BJ (cell line): ENCODE data around the gene PCBP2. TPM values are rescaled to one million over a fixed set of nuclear protein-coding genes. Genes with fewer than 3 reads are reported as not detected.

Experiments
- CTCF ChIA-PET: fragments of 350-600 bp; formaldehyde crosslinking; extraction: SDS; loops from one replicate; lab custom pipeline; 2021; ENCODE audit warnings: antibody characterized with exemption, inconsistent platforms; lab: Yijun Ruan, JAX
- POLR2A ChIA-PET: fragments of 300-600 bp; sonication (Branson Sonifier 250); formaldehyde crosslinking; extraction: SDS; loops from one replicate; lab custom pipeline; 2021; ENCODE audit warnings: antibody characterized with exemption; lab: Charles Lee
- DNase-seq: peaks from one replicate; pipeline ENCODE4 v3.0.0-alpha.2; 2011; ENCODE audit warnings: low read depth
- H3K27me3 ChIP-seq: 2 replicates; pipeline ENCODE4 v1.6.0; 2011; ENCODE audit warnings: low read length; ENCODE audit not compliant: control insufficient read depth, insufficient read depth
- H3K36me3 ChIP-seq: 2 replicates; pipeline ENCODE4 v1.5.1; 2011; ENCODE audit warnings: low read length; ENCODE audit not compliant: control insufficient read depth, insufficient read depth
- H3K4me3 ChIP-seq: 2 replicates; pipeline ENCODE4 v1.5.1; 2011; ENCODE audit warnings: low read depth, mild to moderate bottlenecking, control low read depth, low read length
- polyA plus RNA-seq: library from polyadenylated mRNA; depleted of rRNA; stranded (reverse); fragments of >200 nt; gene quantifications from 2 replicates; pipeline ENCODE4 v1.2.3, GENCODE V29; 2011
- TF ChIP-seq, protein P1 (sequence below): IDR thresholded peaks from 2 replicates; pipeline ENCODE4 v1.5.1; 2011; ENCODE audit warnings: low read depth, mild to moderate bottlenecking, control low read depth, inconsistent platforms, low read length, moderate library complexity; ENCODE audit not compliant: insufficient read depth

The PCBP2 gene
- polyA plus RNA-seq, 1 experiment, result 268 TPM

DNA sequence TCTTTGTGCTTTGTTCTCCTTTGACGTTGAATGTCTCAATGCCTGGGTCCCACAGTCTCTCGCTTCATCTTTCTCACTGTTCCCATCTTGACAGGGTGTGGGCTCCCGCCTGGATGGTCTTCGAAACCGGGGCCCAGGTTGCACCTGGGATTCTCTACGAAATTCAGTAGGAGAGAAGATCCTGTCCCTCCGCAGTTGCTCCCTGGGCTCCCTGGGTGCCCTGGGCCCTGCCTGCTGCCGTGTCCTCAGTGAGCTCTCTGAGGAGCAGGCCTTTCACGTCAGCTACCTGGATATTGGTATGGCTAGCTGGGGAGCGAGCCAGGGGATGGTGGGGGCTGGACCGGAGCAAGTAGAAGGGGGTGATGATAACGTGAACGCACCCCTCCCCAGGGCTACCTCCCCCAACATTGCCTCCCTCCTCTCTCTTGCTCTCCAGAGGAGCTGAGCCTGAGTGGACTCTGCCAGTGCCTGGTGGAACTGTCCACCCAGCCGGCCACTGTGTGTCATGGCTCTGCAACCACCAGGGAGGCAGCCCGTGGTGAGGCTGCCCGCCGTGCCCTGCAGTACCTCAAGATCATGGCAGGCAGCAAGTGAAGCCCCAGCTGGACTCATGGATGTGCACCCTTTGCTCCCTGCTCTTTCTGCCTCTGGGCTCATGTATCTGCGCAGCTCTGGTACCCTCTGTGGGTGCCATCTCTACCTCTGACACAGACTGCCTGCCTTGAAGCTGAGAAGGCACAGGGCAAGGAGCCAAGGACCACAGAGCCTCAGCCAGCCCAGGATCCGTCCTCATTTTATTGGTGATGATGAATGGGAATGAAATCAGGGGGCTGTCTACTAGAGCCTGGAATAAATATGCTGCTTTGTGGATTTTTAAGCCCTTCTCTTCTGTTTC lies 53.9 kb downstream of the PCBP2 start:
- ChIA-PET POLR2A (interaction anchor here (0.6 kb wide), 1 partner anchor 53 kb away, joined by 6 read pairs; no protein-coding TSS in a partner anchor), CTCF (interaction anchor here (0.6 to 2.7 kb wide), 6 partner anchors 29 to 184 kb away, joined by 3 to 10 read pairs (median 4); partner anchors contain the start of gene AAAS)
- H3K4me3 ChIP-seq, result no peak overlapping the region
- no peak for DNase-seq
- peaks cover 11% of the 10 kb centered on the region for H3K36me3 ChIP-seq
- no peaks in the 10 kb centered on the region for H3K27me3 ChIP-seq
- TF ChIP-seq, protein P1, sequence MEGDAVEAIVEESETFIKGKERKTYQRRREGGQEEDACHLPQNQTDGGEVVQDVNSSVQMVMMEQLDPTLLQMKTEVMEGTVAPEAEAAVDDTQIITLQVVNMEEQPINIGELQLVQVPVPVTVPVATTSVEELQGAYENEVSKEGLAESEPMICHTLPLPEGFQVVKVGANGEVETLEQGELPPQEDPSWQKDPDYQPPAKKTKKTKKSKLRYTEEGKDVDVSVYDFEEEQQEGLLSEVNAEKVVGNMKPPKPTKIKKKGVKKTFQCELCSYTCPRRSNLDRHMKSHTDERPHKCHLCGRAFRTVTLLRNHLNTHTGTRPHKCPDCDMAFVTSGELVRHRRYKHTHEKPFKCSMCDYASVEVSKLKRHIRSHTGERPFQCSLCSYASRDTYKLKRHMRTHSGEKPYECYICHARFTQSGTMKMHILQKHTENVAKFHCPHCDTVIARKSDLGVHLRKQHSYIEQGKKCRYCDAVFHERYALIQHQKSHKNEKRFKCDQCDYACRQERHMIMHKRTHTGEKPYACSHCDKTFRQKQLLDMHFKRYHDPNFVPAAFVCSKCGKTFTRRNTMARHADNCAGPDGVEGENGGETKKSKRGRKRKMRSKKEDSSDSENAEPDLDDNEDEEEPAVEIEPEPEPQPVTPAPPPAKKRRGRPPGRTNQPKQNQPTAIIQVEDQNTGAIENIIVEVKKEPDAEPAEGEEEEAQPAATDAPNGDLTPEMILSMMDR, result no peak

DNA sequence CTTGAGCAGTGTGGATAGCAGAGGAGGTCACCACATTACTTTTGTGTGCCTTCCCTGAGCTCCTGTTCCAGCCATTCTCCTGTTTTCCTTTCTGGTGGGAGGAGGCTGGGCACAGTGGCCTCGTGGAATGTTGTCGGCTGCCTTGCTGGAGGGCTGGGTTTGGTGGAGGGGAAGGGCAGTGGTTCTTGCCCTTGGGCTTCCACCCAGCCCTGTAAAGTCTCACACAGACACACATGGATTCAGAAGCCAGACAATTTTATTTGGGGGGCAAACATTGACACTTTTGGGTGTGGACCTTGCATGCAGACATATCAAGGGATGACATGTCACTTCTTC lies 54.5 kb downstream of the PCBP2 start:
- no peaks in the 10 kb centered on the region for H3K27me3 ChIP-seq
- H3K4me3 ChIP-seq, result no peak overlapping the region
- TF ChIP-seq, protein P1, result no peak
- DNase-seq, result no peak
- CTCF ChIA-PET, result interaction anchor here (0.9 to 2.4 kb wide), 4 partner anchors 30 to 185 kb away, joined by 3 to 10 read pairs (median 4); partner anchors contain the start of gene AAAS
- POLR2A ChIA-PET, result interaction anchor here (0.6 kb wide), 1 partner anchor 54 kb away, joined by 6 read pairs; no protein-coding TSS in a partner anchor
- H3K36me3 ChIP-seq, result peaks cover 11% of the 10 kb centered on the region

DNA sequence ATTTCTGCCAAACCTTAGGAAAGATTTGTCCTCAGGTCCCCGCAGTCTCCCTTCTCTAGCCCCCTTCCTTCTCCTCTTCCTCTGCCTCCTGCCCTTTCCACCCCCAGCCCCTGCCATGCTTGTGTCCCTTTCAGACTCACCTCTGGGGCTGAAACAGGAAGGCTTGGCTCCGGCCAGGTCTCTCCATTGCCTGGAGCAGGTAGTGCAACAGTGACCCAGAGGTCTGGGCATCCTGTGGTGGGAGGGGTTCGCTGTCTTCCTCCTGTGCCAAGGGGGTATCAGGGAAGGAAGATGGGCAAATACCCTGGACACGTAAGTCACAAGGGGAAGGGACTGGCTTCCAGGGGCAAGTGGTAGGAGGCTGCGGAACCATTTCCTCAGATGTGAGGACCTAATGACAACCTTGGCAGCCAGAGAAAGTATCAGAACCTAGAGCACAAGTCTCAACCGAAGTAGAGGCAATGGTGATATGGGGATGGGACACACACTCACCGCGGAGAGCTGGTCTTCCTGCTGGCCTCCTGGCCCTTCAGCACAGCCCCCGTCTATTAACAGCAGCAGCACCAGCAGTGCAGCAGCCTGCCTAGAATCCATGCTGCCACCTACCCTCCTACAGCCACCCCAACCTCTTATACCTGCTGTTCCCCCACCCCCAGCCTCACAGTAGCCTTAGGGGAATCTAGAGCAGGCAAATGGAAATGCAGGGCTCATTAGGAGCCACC lies 55.1 kb downstream of the PCBP2 start, which contains the start of gene NPFF:
NPFF (minus strand) TSS at position 604 of the 722 bp plus-strand sequence; CDS start at position 594, 10 bp downstream.
- Histone ChIP-seq H3K4me3 (no peak within 1 kb of the TSS), H3K27me3 (no peaks in the 10 kb centered on the region), H3K36me3 (peaks cover 12% of the 10 kb centered on the region)
- TF ChIP-seq, protein P1, result no peak
- ChIA-PET POLR2A (no interaction called here), CTCF (interaction anchor here (0.8 to 3.9 kb wide), 5 partner anchors 10 to 30 kb away, joined by 3 to 29 read pairs (median 11); no protein-coding TSS in a partner anchor)
- DNase-seq, result no peak

DNA sequence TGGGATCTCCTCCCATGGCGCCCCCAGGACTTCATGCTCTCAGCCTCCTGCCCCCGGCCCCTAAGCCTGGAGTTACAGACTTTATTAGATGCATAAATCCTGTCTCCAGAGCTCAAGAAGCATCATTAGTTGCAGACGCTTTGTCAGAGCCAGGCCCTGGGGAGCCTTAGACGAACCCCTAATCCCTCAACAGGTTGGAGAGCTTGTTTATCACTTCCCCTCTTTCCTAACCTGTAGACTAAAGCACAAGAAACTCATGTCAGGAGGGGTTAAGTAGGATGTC lies 55.6 kb downstream of the PCBP2 start:
- ChIA-PET POLR2A (interaction anchor here (0.6 kb wide), 1 partner anchor 120 kb away, joined by 7 read pairs; no protein-coding TSS in a partner anchor), CTCF (interaction anchor here (0.8 to 3.9 kb wide), 7 partner anchors 9 to 86 kb away, joined by 3 to 29 read pairs (median 11); no protein-coding TSS in a partner anchor)
- peaks cover 12% of the 10 kb centered on the region for H3K36me3 ChIP-seq
- no peak for DNase-seq
- H3K27me3 ChIP-seq, result no peaks in the 10 kb centered on the region
- no peak overlapping the region for H3K4me3 ChIP-seq
- TF ChIP-seq, protein P1, result no peak
